Measurements from ENCODE around the gene LRP5.

The LRP5 gene

GRCh38 chr11:68497761-68498160 is 185.4 kb downstream of the LRP5 start:
- no peak for TF ChIP-seq CTCF (IDR thresholded peaks at IDR 0.05; ENCODE audit: insufficient read depth, missing control alignments)
- FAIRE-seq (no peak), DNase-seq (ENCODE audit: insufficient read length, low spot score) (no peak)

GRCh38 chr11:68498321-68498720 is 185.9 kb downstream of the LRP5 start:
- FAIRE-seq (no peak), DNase-seq (ENCODE audit: insufficient read length, low spot score) (no peak)
- no peak for TF ChIP-seq CTCF (IDR thresholded peaks at IDR 0.05; ENCODE audit: insufficient read depth, missing control alignments)

Measured in D721Med (cell line).